NCI-H1694 (cell line): ENCODE measurements around the gene SLC41A2.

Source experiments
- DNase-seq: peaks from one replicate; lab custom pipeline; 2025; lab: John Stamatoyannopoulos, UW

Gene SLC41A2

DNA sequence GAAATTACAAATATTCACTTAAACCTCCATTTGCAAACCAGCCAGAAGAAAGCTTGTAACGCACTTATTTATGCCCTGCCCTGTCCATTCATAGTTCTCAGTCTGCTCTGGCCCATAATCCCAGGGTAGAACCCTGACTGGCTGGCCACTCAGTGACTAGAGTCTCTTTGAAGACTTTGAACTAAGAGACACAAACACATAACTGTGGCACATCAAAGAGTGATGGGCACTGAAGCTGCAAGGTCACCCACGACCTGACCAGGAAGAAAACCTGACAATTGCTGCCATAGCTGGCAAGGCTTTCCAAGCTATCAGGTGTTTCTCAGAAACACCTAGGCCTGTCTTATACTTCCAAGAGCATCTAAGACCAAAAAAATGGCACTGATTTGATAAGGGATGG lies 28.7 kb downstream of the SLC41A2 start:
- no peak for DNase-seq

DNA sequence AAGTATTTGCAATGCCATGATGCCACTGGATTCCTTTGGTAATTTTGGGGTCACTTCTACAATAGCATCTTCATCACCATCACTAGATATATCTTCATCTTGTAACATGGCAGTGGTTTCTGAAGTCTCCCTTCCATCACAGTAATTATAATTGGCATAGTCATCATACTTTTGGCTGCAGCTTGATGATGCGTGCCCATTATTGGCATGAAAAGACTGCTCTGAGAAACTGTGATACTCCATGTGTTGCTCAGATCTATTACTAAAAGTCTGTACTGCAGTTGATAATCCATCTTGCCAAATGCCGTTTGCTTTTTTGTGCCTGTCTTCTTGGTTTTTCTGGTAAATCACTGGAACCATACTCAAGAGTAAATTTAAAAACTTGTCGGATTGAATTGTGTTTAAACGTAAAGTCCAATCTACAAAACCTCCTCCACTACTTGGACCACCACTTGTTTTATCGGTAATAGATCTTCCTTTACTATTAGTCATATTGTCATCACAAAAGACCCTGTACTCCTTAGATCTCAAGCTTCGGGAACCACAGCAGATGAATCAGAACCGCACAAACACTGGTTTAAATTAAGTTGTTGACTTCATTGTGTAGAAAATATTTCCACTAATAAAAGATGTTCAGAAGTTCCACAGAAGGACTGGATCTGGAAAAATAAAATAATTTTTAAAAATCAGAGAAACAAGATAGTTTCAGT lies 29.9 kb downstream of the SLC41A2 start:
- DNase-seq, result no peak

DNA sequence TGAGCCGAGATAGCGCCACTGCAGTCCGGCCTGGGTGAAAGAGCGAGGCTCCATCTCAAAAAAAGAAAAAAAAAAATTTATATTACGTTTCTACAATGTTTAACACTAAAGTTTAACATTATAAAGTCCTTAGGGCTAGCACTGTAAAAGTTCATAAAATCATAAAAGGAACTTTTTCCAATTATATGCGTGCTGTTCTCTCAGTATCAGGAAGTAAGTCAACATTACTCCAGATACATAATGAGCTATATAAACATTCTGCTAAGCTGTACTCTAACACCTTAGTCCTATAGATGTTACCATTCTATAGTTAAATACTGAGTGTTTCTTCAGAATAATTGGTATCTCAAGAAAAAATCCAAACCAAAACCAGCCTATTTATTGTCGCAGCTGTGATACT lies 32.6 kb downstream of the SLC41A2 start:
- no peak for DNase-seq

DNA sequence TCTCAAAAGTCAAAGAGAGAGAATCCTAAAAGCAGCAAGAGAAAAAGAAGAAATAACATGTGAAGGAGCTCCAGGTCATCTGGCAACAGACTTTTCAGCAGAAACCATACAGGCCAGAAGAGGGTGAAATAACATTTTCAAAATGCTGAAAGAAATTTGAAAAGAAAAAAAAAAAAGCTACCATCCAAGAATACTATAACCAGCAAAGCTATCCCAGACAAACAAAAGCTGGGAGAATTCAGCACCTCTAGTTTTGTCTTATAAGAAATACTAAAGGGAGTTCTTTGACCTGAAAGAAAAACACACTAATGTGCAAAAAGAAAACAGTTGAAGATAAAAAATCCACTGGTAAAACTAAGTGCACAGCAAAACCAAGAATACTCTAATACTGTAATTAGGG lies 36.8 kb downstream of the SLC41A2 start:
- no peak for DNase-seq

- no peak for DNase-seq
These were observed 46.1 kb downstream of the SLC41A2 start for GRCh38 chr12:104911942-104912341.

DNA sequence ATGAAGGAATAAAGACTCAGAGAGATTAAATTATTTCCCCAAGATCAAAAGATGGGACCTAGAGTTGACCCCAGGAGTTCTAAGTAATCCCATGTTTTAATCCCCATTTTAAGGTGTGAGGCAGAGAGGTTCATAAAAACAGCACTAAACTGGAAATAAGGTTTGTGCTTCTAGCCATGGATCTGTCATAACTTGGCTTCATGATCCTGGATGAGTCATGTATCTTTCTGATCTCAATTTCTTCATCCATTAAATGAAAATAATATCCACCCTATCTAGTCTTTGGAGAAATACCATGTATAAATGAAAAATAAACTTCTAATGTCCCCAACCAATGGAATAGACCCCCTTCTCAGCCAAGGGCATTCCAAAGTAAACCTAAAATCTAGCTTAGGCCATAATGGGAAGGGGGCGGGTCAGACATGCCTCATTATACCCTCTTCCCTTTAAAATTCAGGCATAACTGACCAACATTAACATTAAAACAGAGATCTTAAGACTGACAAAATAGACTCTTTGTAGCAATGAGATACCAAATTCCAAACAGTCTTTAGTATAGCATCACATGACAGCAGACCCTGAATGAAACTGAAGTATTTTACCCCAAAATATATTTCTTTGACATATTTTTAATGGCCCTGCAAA lies 47.8 kb downstream of the SLC41A2 start:
- DNase-seq, result no peak

- DNase-seq, result no peak
These were observed 48.3 kb downstream of the SLC41A2 start for GRCh38 chr12:104909761-104910160.
